ENCODE measurements around the gene ZNF407.

ZNF407 gene

DNA sequence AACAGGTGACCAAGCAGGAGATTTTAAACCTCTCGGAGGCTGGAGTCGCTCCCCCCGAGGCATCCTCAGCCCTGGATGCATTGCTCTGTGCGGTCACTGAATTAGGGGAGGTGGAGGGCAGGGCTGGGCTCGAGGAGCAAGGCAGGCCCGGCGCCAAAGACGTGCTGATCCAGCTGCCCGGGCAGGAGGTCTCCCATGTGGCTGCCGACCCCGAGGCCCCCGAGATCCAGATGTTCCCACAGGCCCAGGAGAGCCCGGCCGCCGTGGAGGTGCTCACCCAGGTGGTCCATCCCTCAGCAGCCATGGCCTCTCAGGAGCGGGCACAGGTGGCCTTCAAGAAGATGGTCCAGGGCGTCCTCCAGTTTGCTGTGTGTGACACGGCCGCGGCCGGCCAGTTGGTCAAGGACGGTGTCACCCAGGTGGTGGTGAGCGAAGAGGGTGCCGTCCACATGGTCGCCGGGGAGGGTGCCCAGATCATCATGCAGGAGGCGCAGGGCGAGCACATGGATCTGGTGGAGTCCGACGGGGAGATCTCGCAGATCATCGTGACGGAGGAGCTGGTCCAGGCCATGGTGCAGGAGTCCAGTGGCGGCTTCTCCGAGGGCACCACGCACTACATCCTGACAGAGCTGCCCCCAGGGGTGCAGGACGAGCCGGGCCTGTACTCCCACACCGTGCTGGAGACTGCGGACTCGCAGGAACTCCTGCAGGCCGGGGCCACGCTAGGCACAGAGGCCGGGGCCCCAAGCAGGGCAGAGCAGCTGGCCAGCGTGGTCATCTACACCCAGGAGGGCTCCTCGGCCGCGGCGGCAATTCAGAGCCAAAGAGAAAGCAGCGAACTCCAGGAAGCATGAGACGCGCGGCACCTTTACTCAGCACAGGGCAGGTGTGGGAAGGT lies 466.2 kb downstream of the ZNF407 start:
- DNase-seq = no peak

DNA sequence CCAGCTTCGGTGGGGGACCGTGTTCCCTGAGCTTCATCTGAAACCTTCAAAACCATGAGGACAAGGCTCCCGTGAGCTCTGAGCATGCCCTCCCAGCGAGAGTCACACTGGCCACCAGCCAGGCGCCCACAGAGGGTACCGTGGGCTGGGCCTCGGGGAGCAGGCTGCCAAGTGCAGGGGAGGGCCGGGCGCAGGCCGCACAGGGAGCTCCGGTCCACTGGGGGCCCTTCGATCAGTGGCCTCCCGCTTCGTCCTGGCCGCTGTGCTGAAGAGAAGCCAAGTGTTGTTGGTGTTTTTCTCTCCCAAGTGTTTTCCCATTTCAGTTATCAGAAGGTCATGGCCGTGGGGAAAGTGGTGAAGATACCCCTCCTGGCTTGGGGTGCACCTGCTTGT lies 466.8 kb downstream of the ZNF407 start:
- DNase-seq = no peak

DNA sequence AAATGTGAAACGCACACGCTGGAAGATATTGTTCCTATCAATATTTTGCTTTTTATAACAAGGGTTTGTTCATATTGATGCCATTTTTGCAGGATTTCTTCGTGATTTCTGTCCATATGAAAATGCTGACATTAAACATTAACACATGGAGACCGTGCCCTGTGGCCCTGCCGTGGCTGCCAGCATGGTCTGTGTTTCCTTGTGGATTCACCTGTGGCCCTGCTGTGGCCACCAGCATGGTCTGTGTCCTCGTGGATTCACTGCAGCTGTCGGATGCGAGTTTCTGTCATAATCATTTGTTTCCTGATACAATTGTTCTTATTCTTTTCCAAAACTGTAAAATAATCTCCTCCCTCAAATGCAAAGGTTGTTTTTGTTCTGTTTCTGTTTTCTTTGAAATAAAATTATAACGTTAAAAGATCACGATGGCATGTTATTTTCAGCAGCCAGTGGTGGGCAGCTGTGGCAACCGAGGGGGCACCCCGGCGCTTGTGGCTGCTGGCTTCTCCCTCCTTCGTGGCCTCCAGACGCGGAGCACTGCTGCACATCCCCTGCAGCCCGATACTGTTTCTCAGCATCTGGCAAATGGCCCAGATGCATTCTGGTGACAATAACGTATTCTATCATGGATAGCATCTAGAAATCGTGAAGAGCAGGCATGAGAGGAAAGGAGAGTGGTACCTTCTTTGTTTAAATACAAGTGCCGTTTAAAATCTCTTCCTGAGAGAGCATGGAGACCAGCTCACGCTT lies 467.8 kb downstream of the ZNF407 start:
- DNase-seq = no peak

DNA sequence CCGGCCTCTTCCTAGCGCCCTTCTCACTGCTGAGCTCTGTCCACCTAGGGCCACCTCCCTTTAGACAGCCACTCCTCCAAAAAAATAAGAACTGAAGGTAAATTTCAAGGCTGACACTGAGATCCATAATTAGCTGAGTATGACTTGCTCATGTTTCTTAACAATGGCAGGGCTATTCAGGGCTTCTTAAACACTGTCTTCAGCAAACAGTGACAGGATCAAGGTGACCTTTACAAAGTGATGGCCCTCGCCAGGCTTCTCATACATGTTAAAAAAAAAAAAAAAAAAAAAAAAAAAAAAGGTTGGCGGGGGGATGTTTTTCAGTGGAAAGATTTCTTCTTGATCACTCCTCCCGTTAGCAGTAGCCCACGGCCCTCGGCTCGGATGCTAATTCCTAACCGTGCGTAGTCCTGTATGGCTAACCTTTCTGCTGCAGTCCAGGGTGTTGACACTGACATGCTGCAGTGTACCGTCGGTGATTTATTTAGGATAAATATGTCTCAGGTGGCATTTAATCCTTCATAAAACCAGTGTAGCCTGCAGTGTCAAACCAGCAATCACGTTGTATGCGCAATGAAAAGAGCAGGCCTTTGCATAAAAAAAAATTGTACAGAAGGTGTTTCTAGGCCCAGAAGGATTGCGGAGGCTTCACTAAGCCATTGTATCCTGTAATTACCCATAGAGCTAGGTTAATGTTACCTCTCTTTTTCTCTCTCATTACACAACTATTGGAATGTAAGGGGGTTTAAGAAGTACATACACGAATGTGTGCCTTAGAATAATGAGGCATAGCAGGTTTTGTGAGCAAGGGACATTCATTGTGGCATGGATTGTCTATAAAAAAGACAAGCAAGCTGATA lies 468.6 kb downstream of the ZNF407 start:
- DNase-seq = no peak

DNA sequence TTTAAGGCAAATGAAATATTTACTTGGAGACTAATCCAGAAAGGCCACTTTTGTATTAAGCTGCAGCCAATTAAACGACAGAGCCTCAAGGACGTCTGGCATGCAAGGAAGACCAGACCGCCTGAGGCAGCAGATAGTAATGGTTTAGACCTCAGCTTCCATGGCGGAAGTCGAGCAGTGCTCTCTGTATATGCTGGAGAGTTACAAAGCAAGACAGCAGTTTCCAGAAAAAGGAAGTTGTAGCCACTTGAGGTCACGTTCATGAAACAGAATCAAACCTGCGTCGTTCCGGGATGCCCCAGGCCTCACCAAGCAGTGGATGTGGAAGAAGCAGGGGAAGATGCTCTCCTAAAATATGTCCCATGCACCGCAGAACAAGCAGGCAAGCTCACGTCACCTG lies 469.3 kb downstream of the ZNF407 start:
- no peak for DNase-seq

DNA sequence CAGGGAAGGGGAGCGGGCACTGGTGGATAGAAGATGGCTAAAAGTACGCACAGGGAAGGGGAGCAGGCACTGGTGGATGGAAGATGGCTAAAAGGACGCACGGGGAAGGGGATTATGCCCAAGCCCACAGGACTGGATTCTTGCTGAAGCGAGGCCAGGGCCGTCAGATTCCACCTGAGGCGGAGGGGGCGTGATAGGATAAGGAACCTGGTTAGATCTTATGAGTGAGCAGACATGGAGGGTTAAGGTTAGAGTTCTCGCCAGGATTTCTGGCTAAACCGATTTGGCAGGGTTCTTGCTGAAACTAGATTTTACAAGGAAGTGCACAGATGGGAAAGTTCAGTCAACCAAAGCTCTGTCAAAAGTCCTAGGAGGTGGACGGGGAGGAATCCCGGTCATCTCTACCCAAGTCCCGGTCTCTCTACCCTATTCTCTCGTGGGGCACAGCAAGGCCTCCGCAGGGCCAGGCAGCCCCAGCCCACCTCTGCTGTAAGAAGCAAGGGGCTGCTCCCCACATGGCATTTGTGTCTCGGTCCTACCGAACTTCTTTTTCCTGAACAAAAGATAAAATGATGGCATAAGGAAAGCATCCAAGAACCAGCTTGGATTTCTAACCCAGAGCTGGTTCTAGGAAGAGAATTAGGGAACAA lies 470.5 kb downstream of the ZNF407 start:
- no peak for DNase-seq

DNA sequence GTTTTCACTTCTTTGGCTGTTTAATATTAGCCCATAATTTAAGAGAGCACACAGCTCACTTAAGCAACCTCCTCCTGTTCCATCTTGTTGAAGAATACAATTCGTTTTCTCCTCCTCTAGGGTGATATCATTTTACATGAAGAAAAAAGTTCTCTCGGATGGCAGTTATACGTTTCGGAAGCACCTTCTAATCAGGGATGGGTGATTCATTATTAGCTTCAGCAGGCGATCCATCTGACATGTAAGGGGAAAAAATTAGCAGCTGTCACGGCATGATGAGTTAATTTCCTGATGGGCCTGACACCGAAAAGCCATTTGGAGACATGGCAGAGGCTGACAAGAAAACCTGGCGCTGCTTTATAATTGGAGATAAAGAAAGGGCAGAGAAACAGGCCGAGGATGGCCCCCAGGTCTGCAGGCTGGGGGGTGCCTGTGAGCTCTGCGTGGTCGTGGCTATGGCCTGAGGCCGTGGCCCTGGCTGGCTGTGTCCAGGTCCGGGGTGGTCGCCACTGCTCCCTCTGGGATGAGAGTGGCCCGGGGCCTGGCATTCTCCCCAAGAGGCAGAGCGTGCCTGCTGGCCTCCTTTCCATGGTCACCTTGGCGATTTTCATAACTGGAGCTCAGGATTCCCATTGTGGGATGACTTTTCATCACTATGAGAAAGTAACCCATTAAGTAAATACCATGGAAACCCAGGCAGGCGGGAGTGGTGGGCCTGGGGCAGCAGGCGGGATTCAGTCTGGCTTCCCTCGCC lies 471.2 kb downstream of the ZNF407 start:
- no peak for DNase-seq

DNA sequence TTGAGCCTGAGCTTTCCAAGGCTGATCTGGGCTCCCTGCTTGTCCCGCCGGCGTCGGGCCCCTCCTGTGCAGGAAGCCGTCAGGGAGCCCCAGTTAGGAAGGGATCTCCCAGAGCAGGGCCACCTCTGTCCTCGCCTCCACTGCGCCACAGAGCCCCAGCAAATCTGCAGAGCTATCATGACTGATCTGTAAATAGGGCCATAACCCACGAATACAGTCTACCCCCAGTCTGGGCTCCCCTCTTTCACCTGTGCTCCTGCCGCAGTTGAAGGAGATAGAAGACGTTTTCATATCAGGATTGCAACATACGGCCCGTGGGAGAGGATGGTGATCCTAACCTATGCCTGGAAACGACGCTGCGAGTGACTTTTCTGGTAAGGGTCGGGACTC lies 472.6 kb downstream of the ZNF407 start:
- DNase-seq = no peak

DNA sequence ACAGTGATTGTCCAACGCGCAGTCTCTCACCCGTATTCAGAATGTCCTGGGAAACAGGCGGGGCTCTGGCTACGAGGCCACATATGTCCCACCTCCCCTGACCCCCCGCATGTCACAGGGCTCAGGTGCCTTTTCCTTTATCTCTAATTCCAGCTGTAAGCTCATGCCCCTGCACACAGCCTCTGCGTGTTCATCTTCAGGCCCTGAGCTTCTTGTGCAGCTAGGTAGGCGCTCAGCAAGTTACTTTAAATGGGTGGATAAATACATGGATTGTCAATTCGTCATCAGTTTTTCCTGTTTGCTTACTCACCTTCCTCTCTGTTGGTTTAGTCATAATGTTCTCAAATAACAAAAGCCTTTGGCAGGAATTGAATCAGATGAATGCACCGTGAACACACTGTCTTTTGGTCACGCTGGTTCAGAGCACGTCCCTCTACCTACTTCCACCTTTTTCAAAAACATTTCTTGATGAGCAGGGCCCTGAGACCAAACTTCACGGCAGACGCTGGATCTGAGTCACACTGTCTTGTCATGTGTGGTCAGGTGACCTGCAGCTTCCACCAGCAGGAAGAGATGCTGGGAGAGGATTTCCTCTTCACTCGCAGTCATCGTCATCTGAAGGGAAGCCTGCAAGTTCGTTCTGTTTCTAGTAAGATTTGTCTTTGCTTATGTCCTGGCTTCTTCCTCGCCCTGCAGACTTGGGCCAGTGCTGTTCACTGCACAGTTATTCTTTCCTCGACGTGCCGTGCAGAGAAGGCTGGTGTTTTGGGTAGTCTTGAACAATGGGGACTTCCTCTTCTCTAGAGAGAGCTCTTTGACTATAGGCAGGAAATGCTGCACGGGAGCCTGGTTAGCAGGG lies 473.2 kb downstream of the ZNF407 start:
- DNase-seq = no peak

DNA sequence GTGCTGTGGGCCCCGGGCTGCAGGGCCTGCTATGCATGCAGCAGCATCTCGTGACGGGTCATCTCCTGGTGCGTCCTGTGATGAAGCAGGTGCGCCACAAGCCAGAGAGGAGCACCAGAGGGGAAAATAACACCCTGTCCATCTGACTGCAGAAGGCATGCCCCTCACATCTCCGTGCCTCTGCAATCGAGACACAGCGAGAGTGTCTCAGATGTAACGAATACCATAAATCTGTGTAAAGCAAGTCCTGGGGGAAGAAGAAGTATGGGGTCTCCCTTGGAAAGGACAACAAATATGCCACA lies 473.8 kb downstream of the ZNF407 start:
- DNase-seq = peak; percentile 32

DNA sequence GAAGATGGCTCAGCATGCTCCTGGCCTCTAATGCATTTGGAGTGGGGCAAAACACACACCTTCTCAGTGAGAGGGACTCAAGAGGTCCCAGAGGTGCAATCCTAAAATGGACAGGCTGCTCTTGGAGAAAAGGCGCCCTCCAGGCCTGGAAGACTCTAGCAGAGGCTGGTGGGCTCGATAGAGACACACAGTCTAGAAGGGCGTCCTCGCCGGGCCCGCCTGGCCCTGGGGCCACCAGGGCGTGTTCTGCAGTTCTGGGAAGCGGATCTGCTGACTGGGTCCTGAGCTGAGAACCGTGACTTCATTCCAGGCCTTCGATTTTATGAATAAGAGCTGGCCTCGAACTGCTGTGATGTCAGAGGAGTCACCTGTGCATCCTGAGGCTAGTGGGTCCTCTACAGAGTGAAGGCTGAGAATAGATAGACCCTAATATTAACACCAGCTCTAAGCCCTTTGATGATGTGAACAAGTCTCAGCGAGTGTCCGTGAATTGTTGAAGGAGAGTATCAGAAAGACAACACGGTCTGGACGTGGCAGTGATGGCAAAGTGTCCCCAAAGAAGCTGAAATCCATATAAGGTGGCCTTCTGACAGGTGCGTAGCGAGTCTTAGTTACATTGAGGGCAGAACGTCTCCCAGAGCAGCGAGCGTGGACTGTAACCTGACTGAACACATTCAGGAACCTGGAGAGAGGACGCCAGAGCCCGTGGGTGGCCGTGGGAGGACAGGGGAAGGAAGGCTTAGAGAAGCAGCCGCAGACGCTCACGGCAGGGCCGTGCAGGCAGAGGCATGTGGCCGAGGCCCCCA lies 474.4 kb downstream of the ZNF407 start:
- DNase-seq = peak; percentile 33

DNA sequence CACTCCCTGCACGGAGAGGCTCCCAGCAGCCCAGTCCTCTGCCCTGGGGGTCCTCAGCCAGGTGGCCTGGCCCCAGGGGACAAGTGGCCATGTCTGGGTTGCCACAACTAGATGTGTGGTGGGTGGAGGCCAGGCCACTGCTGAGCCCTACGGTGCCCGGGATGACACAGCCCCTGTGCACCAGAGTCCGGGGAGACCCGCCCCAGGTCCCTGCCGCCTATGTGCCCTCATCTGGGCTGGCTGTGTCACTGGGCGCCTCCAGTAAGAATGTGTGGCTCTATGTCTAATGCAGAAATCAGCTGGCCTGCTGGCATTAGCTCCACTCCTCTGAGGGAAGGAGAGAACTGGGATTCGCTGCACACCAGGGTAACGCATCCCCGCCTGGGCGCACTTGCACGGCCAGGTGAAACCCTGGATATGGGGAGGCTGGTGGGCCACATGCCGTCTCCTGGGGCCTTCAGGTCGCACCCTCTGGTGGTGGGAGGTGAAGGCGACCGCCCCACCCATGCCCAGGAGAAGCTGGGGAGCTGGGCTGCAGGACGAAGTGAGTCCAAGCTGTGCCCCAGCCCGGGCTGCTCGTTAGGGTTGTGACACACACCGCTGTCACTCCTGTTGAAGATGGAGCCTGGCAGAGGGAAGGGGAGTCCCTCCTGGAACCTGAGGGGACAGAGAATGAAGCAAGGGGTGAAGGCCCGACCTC lies 475.2 kb downstream of the ZNF407 start:
- DNase-seq = no peak

DNA sequence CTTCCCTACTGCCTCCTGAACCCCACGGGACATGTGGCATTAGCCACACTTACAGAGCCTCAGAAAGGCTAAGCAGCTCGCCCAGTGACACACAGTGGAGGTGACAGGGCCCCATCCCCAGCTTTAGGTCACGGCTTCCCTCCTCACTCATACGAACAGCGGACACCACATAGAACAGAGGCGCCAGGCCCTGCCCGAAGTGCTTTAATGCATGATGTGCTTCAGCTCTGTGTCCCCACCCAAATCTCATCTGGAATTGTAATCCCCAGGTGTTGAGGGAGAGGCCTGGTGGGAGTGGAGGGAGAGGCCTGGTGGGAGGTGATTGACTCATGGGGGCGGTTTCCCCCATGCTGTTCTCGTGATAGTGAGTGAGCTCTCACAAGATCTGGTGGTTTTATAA lies 476.0 kb downstream of the ZNF407 start:
- no peak for DNase-seq

DNA sequence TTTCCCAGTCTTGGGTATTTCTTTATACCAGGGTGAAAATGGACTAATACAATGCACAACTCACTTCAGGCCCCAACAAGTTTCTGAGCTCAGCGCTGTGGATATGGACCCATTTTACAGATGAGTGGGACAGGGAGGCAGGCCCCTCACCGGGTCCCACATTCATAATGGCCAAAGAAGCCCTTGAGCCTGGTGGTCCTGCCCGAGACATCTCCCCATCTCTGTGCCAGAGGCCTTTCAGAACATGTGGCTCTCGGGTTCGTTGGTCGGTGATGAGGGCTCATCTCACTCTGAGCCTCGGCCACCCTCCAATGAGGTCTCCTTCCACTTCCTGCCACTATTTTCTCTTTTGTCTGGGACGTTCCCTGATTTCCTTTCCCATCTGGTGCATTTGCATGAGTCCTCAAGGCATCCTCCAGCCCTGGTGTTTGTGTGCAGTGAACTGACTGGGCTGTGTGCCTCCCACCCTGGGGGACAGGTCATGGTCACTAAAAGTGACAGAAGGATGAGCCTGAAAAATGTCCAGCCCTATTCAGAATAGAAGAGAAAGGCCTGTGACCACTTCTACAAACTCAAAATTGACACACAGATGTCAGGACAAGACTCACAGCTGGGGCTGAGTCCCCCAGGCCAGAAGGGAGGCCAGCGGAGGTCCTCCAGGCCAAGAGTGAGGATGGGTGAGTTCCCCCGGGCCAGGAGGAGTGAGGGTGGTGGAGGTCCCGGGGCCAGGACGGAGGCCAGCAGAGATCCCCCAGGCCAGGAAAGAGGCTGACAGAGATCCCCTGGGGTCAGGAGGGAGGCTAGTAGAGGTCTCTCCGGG lies 476.7 kb downstream of the ZNF407 start:
- DNase-seq = no peak

DNA sequence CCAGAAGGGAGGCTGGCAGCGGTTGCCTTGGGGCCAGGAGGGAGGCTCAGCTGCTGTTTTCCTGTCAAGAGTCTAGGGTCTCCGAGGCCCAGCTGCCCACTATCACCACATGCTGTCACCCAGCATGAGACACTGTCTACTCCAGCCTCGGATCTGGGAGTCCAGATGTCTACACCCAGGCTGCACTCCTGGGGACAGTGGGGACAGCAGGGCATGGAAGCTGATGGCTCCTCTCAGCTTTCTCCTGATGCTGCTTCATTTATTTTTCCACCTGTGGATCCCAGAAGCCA lies 477.3 kb downstream of the ZNF407 start:
- DNase-seq = no peak

DNA sequence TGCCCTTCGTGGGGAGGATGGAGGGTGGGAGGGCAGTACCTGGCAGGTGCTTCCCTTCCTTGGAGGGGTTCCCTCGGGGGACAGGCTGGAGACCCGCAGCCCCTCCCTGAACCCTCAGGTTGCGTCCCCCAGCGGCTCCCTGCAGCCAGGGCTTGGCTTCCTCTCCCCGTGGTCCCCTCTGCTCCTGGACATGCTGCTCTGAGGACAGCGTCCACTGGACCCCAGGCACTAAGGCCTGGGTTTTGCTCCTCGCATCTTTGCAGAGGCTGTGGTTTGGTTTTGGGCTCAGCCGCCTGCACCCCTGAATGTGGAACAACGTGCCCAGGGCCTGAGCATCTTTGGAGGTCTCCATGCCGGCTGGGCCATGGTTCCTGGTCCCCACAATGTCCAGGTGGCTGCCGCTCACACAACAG lies 477.8 kb downstream of the ZNF407 start:
- DNase-seq = peak; percentile 36

DNA sequence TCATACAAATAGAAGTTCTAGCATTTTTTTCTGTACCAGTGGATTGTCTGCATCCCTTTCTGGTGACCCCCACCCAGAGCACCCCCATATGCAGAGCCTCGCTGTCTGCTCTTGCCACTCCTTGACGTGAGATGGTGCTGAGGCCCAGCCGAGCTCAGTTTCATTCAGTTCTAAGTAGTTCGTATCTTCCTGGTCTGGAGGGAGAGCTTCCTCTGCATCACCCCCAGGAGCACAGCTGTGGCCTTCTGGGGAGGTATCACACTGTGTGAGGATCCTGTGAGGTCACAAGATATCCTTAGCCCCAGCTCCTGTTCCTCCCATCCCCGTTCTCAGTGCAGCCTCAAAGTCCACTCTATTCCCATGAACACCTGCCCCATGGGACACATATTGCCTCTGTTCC lies 478.6 kb downstream of the ZNF407 start:
- DNase-seq = no peak

DNA sequence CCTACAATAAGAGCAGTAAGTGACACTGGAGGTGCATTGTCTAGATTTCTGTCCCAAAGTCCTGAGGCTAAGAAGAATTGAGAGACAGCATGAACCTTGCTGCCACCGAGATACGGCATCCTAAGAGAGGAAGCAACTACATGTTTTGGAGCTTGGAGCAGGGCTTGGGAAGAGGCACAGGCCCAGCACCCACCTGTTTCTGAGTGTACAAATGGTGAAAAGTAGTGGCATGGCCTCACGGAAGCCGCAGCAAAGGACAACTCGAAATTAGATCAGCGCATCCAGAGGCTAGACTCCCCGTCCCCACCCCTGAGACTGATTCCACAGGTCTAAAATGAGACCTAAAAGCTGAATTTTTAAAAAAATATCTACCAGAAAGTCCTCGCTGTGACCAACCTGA lies 483.8 kb downstream of the ZNF407 start:
- DNase-seq = no peak

DNA sequence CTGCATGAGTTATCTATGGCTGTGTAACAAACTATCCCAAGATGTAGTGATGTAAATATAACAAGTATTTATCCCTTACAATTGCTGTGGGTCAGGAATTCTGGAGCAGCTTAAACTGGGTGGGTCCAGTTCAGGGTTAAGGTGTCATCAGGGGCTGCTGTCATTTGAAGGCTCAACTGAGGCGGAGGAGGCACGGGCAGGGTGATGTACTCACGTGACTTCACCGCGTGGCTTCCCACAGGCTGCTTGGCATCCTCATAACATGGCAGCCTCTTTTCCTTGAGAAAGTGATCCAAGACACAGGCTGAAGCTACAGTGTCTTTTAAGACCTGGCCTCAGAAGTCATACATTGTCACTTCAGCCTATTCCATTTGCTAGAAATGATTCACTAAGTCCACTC lies 485.5 kb downstream of the ZNF407 start:
- no peak for DNase-seq

Data from right forelimb (tissue), 1 donor.